ENCODE measurements around the gene DFFA. TPM values are rescaled to one million over a fixed set of nuclear protein-coding genes. Genes with fewer than 3 reads are reported as not detected.

The DFFA gene
- total and polyA plus RNA-seq, 9 of the 15 experiments (the other 6 are each of a cell fraction or from before 2014, with no cell fraction given) = 39.6 to 74.8 (median 59.2) TPM

GRCh38 chr1:10467078-10467477 lies 5.3 kb downstream of the DFFA start:
- no peak overlapping the region for H3K4me2 ChIP-seq (ENCODE audit: insufficient read depth, low read length)
- no peak overlapping the region for H3K9ac ChIP-seq (ENCODE audit: insufficient read depth in 1 of 2, low read depth in 2 of 2, low read length in 2 of 2)
- FAIRE-seq (no peak), ATAC-seq (no peak), DNase-seq (ENCODE audit: extremely low read depth in 1 of 4, low spot score in 3 of 4) (no peak)
- H3K4me3 ChIP-seq = no peak overlapping the region
- no peak overlapping the region for H3K27ac ChIP-seq (ENCODE audit: extremely low read depth, low read depth, low read length)
- CTCF ChIA-PET (ENCODE audit: low intra/inter-chr PET ratio) = no interaction called here
- H3K9me1 ChIP-seq (ENCODE audit: control insufficient read depth, insufficient read depth, low read length) = no peaks in the 10 kb centered on the region
- POLR2A ChIA-PET = interaction anchor here (0.7 kb wide), 1 partner anchor 19 kb away, joined by 3 read pairs; no protein-coding TSS in a partner anchor
- H3K4me1 ChIP-seq (replicated peaks in 1 of 2; ENCODE audit: control insufficient read depth in 2 of 2, insufficient read depth in 2 of 2, low read length in 2 of 2) = peaks cover 8 to 10% of the 10 kb centered on the region in 2 experiments; a peak in 3 of 5 replicates
- H2AFZ ChIP-seq (ENCODE audit: low read depth, low read length) = no peak overlapping the region
- no peaks in the 10 kb centered on the region for H3K9me3 ChIP-seq (replicated peaks; ENCODE audit: control insufficient read depth, insufficient read depth, low read depth, low read length)
- TF ChIP-seq CAMTA2 (CRISPR knock-in tag; conservative IDR thresholded peaks at IDR 0.05) = no peak
- TF ChIP-seq BCL6 (CRISPR knock-in tag; IDR thresholded peaks at IDR 0.05) = no peak
- no peak for TF ChIP-seq ZFP91 (CRISPR knock-in tag; IDR thresholded peaks at IDR 0.05)
- no peak for TF ChIP-seq TARDBP (IDR thresholded peaks at IDR 0.05)
- no peak for TF ChIP-seq MCM3 (IDR thresholded peaks at IDR 0.05)
- TF ChIP-seq ZNF398 (CRISPR knock-in tag; IDR thresholded peaks at IDR 0.05) = no peak
- no peak for TF ChIP-seq HNRNPL (IDR thresholded peaks at IDR 0.05; ENCODE audit: low read depth, low read length)
- no peak for TF ChIP-seq HOMEZ (CRISPR knock-in tag; IDR thresholded peaks at IDR 0.05)
- no peak for TF ChIP-seq CTCF (IDR thresholded peaks at IDR 0.05 in 2 of 3, conservative IDR thresholded peaks at IDR 0.05 in 1 of 3; ENCODE audit: insufficient read depth in 2 of 3, low read depth in 1 of 3, low read length in 3 of 3)
- TF ChIP-seq MEF2A (IDR thresholded peaks at IDR 0.05; ENCODE audit: control insufficient read depth, low read depth, low read length) = no peak
- no peak for TF ChIP-seq AFF1 (IDR thresholded peaks at IDR 0.05; ENCODE audit: low read depth in 1 of 2, partially characterized antibody in 2 of 2)
- H3K79me2 ChIP-seq (ENCODE audit: control insufficient read depth, insufficient read depth, low read length) = peaks cover 19% of the 10 kb centered on the region
- BruUV-seq (replicated peaks) = no TSS peak
- in situ Hi-C loops (cut with MboI) = no loop called here
- H3K36me3 ChIP-seq (ENCODE audit: control insufficient read depth, insufficient read depth, low read length) = peaks cover 81% of the 10 kb centered on the region
- H4K20me1 ChIP-seq (replicated peaks; ENCODE audit: control insufficient read depth, insufficient read depth, low read length) = no peaks in the 10 kb centered on the region
- 98% methylated on average over 2 of the region's 2 CpGs for WGBS (ENCODE audit: insufficient coverage, low coverage, missing lambda C conversion rate)
- intact Hi-C loops (cut with micrococcal nuclease) = no loop called here
- H3K27me3 ChIP-seq (ENCODE audit: control insufficient read depth in 2 of 2, insufficient read depth in 2 of 2, low read length in 2 of 2) = no peaks in the 10 kb centered on the region

Data from K562 (cell line).